Measurements from ENCODE around the gene RTBDN.
"Not testable (repeated sequence)": the region's sequence is repeated elsewhere in the genome, so short reads cannot be mapped to it uniquely, and the experiment has no call there.

RTBDN gene

GRCh38 chr19:12817810-12818209, 16.6 kb downstream of the RTBDN start:
- DNase-seq (ENCODE audit: low spot score), result not testable (repeated sequence)

GRCh38 chr19:12817188-12817587, 17.2 kb downstream of the RTBDN start:
- DNase-seq (ENCODE audit: low spot score), result not testable (repeated sequence)

- no peak for DNase-seq (ENCODE audit: low spot score)
These were observed 19.3 kb downstream of the RTBDN start for GRCh38 chr19:12815088-12815487.

GRCh38 chr19:12806242-12807081, 27.9 kb downstream of the RTBDN start, which contains the start of gene RNASEH2A:
RNASEH2A (plus strand) TSS chr19:12806584; CDS start chr19:12806674, 90 bp downstream.
- peak; percentile 90 for DNase-seq (ENCODE audit: low spot score)

DNA sequence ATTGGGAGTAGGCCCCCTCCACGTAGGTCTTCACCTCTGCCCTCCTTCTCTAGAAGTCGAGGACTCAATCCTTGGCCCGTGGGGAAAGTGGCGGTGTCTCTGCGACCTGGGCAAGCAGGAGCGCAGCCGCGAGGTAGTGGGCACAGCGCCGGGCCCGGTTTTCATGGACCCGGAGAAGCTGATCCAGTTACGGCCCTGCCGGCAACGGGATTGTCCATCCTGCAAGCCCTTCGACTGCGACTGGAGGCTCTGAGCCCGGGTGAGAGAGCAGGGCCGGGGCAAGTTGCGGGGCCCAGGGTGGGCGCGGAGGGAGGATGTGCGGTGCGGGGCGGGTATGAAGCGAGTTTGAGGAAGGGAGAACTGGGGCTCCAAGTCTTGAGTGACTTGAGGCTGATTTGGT, 30.3 kb downstream of the RTBDN start:
- DNase-seq (ENCODE audit: low spot score), result no peak

DNA sequence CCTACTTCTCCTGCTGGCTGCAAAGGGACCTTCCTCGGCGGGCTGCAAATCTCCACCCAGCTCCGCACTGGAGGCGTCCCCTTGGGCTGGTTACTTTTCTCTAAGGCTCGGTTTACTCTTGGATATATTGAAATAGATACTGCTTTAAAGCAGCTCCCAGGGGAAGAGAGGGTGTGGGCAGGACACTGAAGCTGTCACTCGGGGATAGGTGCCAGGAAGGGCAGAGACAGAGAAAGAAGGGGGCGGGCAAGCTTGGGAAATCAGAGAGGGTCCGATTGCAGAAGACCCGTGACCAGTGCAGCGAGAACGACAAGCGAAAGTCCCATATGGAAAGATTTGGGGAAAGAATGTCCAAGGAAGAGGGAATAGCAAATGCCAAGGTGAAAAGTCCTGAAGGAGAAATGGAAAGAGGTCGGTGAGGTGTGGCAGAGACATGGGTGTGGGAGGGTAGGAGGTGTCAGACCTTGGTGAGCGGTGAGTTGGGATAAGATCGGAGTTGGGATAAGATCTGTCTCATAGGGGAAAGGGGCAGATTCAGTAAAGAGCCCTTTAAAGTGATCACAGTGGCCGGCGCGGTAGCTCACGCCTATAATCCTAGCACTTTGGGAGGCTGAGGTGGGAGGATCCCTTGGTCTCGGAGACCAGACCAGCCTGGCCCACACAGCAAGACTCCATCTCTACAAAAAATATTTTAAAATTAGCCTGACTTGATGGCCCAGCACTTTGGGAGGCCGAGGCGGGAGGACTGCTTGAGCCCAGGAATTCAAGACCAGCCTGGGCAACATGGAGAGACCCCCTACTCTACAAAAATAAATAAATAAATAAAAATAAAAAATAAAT, 31.9 kb downstream of the RTBDN start:
- DNase-seq (ENCODE audit: low spot score), result no peak

DNA sequence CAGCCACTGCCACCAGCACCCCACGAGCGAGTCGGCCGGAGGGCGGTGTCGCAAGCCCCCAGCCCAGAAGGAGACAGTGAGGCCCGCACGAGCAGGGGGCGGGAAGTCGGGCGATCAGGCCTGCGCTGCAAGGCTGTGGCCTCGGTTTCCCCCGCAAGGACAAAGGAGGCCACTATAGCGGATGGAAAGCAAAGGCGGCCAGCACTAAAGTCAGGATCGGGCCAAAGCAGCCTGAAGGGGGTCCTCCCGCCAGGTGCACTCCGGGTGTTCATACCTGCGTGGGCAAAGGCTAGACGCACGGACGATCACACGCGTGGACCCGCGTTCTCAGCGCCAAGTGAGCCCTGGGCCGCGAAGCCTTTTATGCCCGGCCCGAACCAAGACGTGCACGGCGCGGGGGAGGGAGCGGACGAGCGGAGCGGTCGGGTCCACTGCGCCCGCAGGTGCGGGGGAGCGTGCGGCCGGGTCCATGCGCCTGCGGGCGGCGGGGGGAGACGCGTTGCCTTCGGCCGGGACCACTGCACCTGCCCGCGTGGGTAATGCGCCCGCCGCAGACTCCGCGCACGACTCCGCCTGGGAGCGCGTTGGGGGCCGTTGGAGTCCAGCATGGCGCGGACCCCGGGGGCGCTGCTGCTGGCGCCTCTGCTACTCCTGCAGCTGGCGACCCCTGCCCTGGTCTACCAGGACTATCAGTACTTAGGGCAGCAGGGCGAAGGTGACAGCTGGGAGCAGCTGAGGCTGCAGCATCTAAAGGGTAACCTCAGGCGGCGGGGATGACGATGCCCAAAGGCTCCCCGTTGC, 32.7 kb downstream of the RTBDN start, which contains the start of the genes PRDX2 and THSD8:
TSS of gene PRDX2 (minus strand) at position 335 of the 801 bp plus-strand sequence. CDS start 539 bp downstream, outside the sequence.
TSS of gene THSD8 (plus strand) at position 604 of the 801 bp plus-strand sequence. CDS start at position 607, 3 bp downstream.
- peak; percentile 89 for DNase-seq (ENCODE audit: low spot score)

GRCh38 chr19:12800923-12801465, 33.4 kb downstream of the RTBDN start:
- DNase-seq (ENCODE audit: low spot score), result no peak

- DNase-seq (ENCODE audit: low spot score), result peak; percentile 81
These were observed 34.0 kb downstream of the RTBDN start for GRCh38 chr19:12800466-12800770.

DNA sequence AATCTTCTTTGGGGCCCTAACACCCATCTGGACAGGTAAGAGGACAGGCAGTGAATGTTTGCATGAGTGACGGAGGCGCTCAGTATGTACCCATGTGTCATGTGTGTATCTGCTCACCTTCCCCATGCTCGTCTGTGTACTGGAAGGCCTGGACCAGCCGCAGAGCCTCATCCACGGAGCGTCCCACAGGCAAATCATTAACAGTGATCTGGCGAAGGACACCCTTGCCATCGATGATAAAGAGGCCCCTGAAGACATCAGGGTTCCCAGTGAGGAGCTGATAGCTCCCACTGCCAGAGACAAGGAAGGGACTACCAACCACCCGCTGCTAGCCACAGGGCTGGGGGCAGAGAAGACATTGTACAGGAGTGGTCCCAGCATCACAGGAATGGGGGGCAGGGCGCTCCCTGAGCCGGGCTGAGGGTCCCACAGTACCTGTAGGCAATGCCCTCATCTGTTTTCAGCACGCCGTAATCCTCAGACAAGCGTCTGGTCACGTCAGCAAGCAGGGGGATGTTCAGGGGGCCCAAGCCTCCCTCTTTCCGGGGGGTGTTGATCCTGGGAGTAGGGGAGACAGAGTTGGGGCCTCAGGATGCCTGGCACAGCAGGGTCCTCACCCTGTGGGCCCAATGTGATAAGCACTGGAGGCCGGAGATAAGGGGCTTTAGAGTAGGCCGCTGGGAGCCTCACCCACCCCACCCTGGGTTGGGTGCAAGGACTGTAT, 34.5 kb downstream of the RTBDN start:
- peak; percentile 40 for DNase-seq (ENCODE audit: low spot score)

DNA sequence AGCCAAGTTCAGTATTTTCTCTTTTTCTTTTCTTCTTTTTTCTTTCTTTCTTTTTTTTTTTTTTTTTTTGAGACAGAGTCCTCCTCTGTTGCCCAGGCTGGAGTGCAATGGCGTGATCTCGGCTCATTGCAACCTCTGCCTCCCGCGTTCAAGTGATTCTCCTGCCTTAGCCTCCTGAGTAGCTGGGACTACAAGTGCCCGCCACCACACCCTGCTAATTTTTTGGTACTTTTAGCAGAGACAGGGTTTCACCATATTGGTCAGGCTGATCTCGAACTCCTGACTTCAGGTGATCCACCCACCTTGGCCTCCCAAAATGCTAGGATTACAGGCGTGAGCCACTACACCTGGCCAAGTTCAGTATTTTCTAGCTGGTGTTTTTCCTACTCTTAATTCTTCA, 36.8 kb downstream of the RTBDN start:
- not testable (repeated sequence) for DNase-seq (ENCODE audit: low spot score)

DNA sequence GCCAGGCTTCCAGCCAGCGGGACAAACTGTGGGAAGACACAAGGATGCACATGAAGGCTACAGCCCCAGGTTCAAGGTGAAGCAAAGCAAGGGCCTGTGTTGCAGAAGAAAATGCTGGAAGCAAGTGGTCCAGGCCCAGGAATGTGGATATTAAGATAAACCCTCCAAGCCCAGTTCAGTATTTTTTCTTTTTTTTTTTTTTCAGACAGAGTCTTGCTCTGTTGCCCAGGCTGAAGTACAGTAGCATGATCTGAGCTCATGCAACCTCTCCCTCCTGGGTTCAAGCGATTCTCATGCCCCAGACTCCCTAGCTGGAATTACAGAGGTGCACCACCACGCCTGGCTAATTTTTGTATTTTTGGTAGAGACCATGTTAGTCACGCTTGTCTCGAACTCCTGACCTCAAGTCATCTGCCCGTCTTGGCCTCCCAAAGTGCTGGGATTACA, 37.2 kb downstream of the RTBDN start:
- DNase-seq (ENCODE audit: low spot score), result no peak

DNA sequence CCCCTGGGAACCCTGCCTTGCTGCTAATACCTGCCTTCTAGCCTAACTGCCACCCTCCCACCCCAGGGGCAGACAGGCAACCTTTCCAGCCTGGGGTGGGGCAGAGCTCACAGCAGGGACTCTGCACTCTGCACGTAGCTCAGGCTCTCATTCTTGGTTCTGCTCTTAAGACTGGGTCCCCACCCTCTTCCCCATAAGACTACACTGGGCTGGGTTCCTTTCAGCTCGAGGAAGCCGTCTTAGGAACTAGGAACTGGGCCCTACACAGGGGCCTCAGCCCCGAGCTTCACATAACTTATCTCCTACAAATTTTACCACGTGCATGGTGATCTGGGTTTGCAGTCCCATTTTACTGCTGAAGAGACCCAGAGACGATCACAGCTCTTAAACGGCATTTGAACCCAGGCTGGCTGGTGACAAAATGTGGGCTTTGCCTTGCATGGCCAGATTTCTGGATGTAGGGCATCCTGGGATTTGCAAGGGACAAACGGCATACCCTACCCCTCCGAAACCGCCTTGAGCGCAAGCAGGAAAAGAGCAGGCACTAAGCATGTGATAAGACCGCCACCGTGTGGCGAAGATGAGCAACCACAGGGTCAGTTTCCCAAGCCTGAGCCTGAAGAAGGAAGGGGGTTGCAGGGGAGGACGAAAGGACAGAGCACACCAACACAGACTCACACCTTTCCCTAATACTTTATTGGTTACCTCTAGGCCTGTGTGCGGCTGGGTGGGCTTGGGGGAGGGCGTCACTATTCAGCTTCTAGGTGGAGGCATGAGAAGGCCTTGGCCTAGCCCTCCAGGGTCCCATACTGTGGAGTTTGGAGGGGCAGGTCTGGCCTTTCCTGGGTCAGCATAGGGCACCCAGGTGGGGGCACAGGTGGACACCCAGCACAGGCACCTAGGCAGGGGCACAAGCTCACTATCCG, 38.0 kb downstream of the RTBDN start:
- peak; percentile 85 for DNase-seq (ENCODE audit: low spot score)

- no peak for DNase-seq (ENCODE audit: low spot score)
These were observed 39.4 kb downstream of the RTBDN start for GRCh38 chr19:12794971-12795381.

DNA sequence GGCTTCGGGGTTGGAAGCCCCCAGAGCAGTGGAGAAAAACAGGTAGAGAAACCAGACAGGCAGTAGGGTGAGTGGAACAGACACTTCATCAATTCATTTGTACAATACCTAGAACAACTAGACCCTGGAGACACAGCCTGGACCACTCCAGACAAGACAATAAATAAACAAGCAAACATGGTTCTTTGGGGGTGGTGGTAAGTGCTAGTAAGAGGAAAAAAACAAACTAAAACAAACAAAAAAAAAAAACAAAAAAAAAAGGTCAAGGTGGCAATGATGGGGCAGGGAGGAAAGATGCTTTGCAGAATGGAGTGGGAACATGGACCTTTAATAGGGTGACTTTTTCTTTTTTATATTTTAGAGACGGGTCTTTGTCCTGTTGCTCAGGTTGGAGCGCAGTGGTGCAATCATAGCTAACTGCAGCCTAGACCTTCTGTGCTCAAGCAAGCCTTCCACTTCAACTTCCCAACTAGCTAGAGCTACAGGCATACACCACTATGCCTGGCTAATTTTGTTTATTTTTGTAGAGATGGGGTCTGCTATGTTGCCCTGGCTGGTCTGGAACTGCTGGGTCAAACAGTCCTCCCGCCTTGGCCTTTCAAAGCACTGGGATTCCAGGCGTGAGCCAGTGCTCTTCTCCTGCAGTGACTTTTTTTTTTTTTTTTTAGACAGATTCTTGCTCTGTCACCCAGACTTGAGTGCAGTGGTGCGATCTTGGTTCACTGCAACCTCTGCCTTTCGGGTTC, 40.0 kb downstream of the RTBDN start:
- peak; percentile 27 for DNase-seq (ENCODE audit: low spot score)

DNA sequence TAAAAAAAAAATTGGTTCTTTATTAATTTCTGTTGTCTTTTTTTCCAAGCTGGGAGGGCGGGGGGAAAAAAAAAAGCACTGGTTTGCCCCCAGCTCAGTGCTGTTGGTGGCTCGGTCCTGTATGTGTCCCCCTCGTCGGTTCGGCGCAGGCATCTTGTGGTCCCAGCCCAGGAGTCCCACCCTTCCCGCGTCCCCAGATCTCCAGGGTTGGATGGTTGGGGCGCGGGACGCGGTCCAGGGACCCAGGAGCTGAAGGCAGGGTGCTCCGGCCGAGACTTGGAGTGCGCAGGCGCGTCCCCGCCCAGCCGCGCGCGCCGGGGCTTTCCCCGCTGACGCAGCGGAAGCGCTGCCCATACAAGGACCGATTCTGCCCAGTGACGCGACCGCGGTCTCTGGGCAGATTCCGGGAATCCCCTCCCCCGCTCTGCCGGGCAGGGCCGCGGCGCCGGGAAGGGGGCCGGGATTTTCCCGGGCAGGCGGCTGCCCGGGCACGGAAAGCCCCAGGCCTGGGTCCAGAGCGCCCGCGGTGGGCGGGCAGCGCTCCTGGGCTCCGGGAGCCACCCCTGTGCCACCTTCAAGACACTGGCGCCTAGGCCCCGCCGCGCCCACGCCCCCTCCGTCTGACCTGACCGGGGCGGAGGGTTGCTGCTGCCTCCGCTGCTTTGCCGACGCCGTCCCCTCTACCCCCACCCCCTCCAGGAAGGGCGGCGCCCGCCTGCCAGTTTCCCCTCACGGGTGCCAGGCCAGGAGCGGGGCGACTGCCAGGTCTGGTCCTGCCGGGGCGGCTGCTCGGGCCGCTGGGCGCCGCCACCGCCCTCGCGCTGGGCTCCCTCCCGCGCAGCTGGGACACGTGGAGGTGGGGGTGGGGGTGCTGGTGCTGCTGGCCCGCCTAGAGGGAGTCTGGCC, 40.8 kb downstream of the RTBDN start:
- DNase-seq (ENCODE audit: low spot score), result peak; percentile 95

- DNase-seq (ENCODE audit: low spot score), result no peak
These were observed 41.5 kb downstream of the RTBDN start for GRCh38 chr19:12792853-12793289.

Data from hematopoietic multipotent progenitor cell treated with erythropoietin and hydrocortisone succinate and interleukin-3 and kit ligand, for 15 days (in vitro differentiated cells).